ENCODE results near the gene RBBP6. TPM values are rescaled to one million over a fixed set of nuclear protein-coding genes. Genes with fewer than 3 reads are reported as not detected.

The RBBP6 gene
- total and polyA plus RNA-seq, 9 of the 15 experiments (the other 6 are each of a cell fraction or from before 2014, with no cell fraction given): 19.2 to 76.6 (median 42.7) TPM

DNA sequence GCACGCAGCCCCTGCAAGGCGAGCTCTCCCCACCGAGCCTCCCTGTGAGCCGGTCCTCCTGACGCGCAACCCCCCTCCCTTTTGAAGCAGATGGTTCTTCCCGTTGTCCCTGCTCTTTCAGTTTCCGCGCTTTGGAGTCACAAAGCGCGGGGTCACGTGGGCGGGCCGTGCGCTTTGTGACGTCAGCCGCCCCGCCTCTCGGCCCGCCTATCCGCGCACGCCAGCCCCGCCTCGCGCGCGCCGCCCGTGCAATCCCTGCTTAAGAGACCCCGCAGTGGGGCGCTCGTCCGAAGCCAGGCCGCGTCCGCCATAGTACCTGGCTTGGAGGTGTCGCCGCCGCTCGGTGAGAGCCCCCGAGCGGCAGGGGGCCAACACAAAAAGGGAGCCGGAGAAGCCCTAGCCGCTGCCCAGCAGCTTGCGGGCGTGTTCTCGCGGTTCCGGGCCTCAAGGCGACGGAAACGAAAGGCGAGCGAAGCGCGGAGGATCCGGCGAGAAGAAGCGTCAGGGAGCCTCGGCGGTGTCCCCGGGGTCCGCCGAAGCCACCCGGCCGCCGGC lies at the start of gene RBBP6 (continued):
- TF ChIP-seq CHD1 (IDR thresholded peaks at IDR 0.05; ENCODE audit: low read length): peak; percentile 81
- peak; percentile 36 to 55; a peak in 1 of 4 replicates for TF ChIP-seq TEAD1 (CRISPR knock-in tag; IDR thresholded peaks at IDR 0.05)
- peak; percentile 44; the same call in 1 of the 2 replicates for TF ChIP-seq ZNF583 (CRISPR knock-in tag; IDR thresholded peaks at IDR 0.05)
- no peak for TF ChIP-seq ZNF165 (CRISPR knock-in tag; IDR thresholded peaks at IDR 0.05; ENCODE audit: borderline replicate concordance)
- TF ChIP-seq ZNF3 (CRISPR knock-in tag; IDR thresholded peaks at IDR 0.05): no peak
- TF ChIP-seq, protein P1, sequence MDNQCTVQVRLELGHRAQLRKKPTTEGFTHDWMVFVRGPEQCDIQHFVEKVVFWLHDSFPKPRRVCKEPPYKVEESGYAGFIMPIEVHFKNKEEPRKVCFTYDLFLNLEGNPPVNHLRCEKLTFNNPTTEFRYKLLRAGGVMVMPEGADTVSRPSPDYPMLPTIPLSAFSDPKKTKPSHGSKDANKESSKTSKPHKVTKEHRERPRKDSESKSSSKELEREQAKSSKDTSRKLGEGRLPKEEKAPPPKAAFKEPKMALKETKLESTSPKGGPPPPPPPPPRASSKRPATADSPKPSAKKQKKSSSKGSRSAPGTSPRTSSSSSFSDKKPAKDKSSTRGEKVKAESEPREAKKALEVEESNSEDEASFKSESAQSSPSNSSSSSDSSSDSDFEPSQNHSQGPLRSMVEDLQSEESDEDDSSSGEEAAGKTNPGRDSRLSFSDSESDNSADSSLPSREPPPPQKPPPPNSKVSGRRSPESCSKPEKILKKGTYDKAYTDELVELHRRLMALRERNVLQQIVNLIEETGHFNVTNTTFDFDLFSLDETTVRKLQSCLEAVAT (IDR thresholded peaks at IDR 0.05): peak; percentile 77 to 86; a peak in 2 of 4 replicates
- no peak; the same call in 1 of the 2 replicates for TF ChIP-seq STAG1 (CRISPR knock-in tag; IDR thresholded peaks at IDR 0.05; ENCODE audit: borderline replicate concordance)
- peak; percentile 3; the same call in 1 of the 2 replicates for TF ChIP-seq ZKSCAN1 (IDR thresholded peaks at IDR 0.05; ENCODE audit: low read depth, low read length)
- TF ChIP-seq KAT2B (IDR thresholded peaks at IDR 0.05; ENCODE audit: low read depth, low read length): peak; percentile 77
- TF ChIP-seq ZNF197 (CRISPR knock-in tag; IDR thresholded peaks at IDR 0.05; ENCODE audit: low read depth): no peak
- peak; percentile 62 for TF ChIP-seq ASH1L (IDR thresholded peaks at IDR 0.05; ENCODE audit: borderline replicate concordance, low read depth, partially characterized antibody)
- TF ChIP-seq ZNF512 (tag; IDR thresholded peaks at IDR 0.05): no peak
- peak; percentile 88 for TF ChIP-seq MYC (IDR thresholded peaks at IDR 0.05; ENCODE audit: low read depth, low read length)
- no peak for TF ChIP-seq MYC (CRISPR knock-in tag; IDR thresholded peaks at IDR 0.05; ENCODE audit: borderline replicate concordance, low read depth)
- TF ChIP-seq NR2C1 (IDR thresholded peaks at IDR 0.05): peak; percentile 71; the same call in 1 of the 2 replicates
- TF ChIP-seq NR2C1 (tag; IDR thresholded peaks at IDR 0.05): peak; percentile 59; the same call in 1 of the 2 replicates
- TF ChIP-seq MAZ (CRISPR knock-in tag; conservative IDR thresholded peaks at IDR 0.05 in 1 of 2, IDR thresholded peaks at IDR 0.05 in 1 of 2): peak; percentile 86 to 90
- TF ChIP-seq ATF1 (CRISPR knock-in tag; IDR thresholded peaks at IDR 0.05): peak; percentile 60; the same call in 1 of the 2 replicates
- peak; percentile 98 for TF ChIP-seq ATF1 (tag; IDR thresholded peaks at IDR 0.05)
- no peak for TF ChIP-seq FOXM1 (IDR thresholded peaks at IDR 0.05; ENCODE audit: low read depth)
- no peak; the same call in 1 of the 2 replicates for TF ChIP-seq FOXM1 (CRISPR knock-in tag; IDR thresholded peaks at IDR 0.05; ENCODE audit: low read depth)
- no peak for TF ChIP-seq ZNF76 (CRISPR knock-in tag; IDR thresholded peaks at IDR 0.05; ENCODE audit: borderline replicate concordance)
- TF ChIP-seq ZNF384 (IDR thresholded peaks at IDR 0.05; ENCODE audit: low read depth, low read length): 0 out of 2 replicates have a peak, but pooled peaks have one; percentile 5
- TF ChIP-seq PCBP1 (IDR thresholded peaks at IDR 0.05; ENCODE audit: low read depth, low read length, poor library complexity, severe bottlenecking): no peak
- no peak for TF ChIP-seq BRF2 (IDR thresholded peaks at IDR 0.05; ENCODE audit: borderline replicate concordance, insufficient read depth, insufficient read length)
- no peak for TF ChIP-seq HMG20A (CRISPR knock-in tag; conservative IDR thresholded peaks at IDR 0.05)
- TF ChIP-seq PHB (CRISPR knock-in tag; IDR thresholded peaks at IDR 0.05): no peak
